NB4 (cell line): ENCODE data around the gene CFAP299.

Experiments used
- DNase-seq: peaks from one replicate; pipeline ENCODE4 v3.0.0; 2010; ENCODE audit warnings: low read depth
- H3K4me3 ChIP-seq: one replicate; pipeline ENCODE4 v1.5.1; 2011; ENCODE audit warnings: mild to moderate bottlenecking, low read depth, low read length, moderate library complexity
- CTCF ChIP-seq: IDR thresholded peaks from one replicate; pipeline ENCODE4 v1.5.1; 2012; ENCODE audit warnings: low read depth, low read length
- MAX ChIP-seq: IDR thresholded peaks from 2 replicates; pipeline ENCODE4 v1.6.1; 2011; ENCODE audit warnings: low read depth, low read length
- MYC ChIP-seq: IDR thresholded peaks from 2 replicates; pipeline ENCODE4 v1.6.1; 2011; ENCODE audit warnings: low read depth, low read length
- POLR2A ChIP-seq: IDR thresholded peaks from 2 replicates; pipeline ENCODE4 v1.6.1; 2011; ENCODE audit warnings: mild to moderate bottlenecking; ENCODE audit not compliant: insufficient read length; ENCODE audit errors: extremely low read depth

CFAP299 gene

GRCh38 chr4:80302616-80303223 lies 32.8 kb upstream of the CFAP299 start:
- no peak for DNase-seq
- no peak for TF ChIP-seq POLR2A
- no peak for TF ChIP-seq MYC
- TF ChIP-seq CTCF = no peak
- TF ChIP-seq MAX = no peak
- no peak overlapping the region for H3K4me3 ChIP-seq

GRCh38 chr4:80305466-80305865 lies 30.1 kb upstream of the CFAP299 start:
- TF ChIP-seq POLR2A (no peak), MYC (no peak), MAX (no peak), CTCF (no peak)
- no peak for DNase-seq

GRCh38 chr4:80306260-80306659 lies 29.3 kb upstream of the CFAP299 start:
- no peak overlapping the region for H3K4me3 ChIP-seq
- TF ChIP-seq MAX = no peak
- no peak for TF ChIP-seq CTCF
- TF ChIP-seq MYC = no peak
- no peak for TF ChIP-seq POLR2A
- DNase-seq = no peak

More at GRCh38 chr4:80305466-80305865, 30.1 kb upstream of the CFAP299 start:
- H3K4me3 ChIP-seq = no peak overlapping the region

GRCh38 chr4:80307183-80307735 lies 28.3 kb upstream of the CFAP299 start:
- TF ChIP-seq POLR2A (no peak), MAX (no peak), MYC (no peak), CTCF (no peak)
- no peak overlapping the region for H3K4me3 ChIP-seq
- DNase-seq = no peak

GRCh38 chr4:80307774-80308465 lies 27.6 kb upstream of the CFAP299 start:
- no peak for DNase-seq
- TF ChIP-seq POLR2A (no peak), MYC (no peak), CTCF (no peak), MAX (no peak)
- no peak overlapping the region for H3K4me3 ChIP-seq
